CD4-positive, alpha-beta T cell treated with Interleukin-15 for 4 hours (primary cell): ENCODE data around the gene NCOA5.

Source experiments
- DNase-seq: peaks from one replicate; pipeline ENCODE4 v3.0.0-alpha.2; 2020; ENCODE audit warnings: low spot score

NCOA5 gene

DNA sequence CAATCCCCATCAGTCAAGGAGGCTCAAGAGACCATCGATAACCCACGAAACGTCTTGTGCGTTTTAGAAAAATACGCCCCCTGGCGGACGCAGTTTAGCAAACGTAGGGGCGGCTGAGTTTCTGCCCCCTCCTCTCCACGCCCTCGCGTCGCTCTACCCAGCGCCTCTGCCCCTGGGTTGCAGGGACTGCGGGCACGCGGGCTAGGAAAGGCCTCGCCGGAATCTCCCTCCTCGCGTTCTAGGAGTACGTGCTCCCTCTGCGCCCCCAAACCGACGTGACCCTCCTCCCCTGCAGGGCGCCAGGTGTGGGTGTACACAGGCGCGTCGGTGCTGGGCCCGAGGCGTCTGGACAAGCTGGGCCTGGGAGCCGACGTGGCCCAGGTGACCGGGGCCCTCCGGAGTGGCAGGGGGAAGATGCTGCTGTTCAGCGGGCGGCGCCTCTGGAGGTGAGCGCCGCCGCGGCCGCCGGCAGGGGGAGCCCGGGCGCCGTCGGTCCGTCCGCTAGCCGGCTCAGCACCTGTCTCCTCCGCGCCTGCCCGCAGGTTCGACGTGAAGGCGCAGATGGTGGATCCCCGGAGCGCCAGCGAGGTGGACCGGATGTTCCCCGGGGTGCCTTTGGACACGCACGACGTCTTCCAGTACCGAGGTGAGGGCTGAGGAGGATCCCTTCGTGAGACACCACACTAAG, 75.8 kb downstream of the NCOA5 start:
- DNase-seq, result peak; percentile 61

- no peak for DNase-seq
Measured at GRCh38 chr20:46013322-46013828, 76.4 kb downstream of the NCOA5 start.

- no peak for DNase-seq
Measured at GRCh38 chr20:46012921-46013320, 76.8 kb downstream of the NCOA5 start.

GRCh38 chr20:46011631-46012482, 77.9 kb downstream of the NCOA5 start:
- no peak for DNase-seq
